Loucy (cell line): Measurements from ENCODE around the gene RPTOR.

Source experiments
- H2AFZ ChIP-seq: fragments of 200-600 bp; sonication (generic); 2 replicates; pipeline ENCODE4 v1.6.0; 2016; ENCODE audit warnings: antibody characterized with exemption, mild to moderate bottlenecking, low read length, moderate library complexity
- H3F3A ChIP-seq: fragments of 200-600 bp; 2 replicates; pipeline ENCODE4 v1.6.0; 2016; ENCODE audit warnings: antibody characterized with exemption, low read depth, mild to moderate bottlenecking
- H3K27me3 ChIP-seq: fragments of 200-600 bp; sonication (generic); 2 replicates; pipeline ENCODE4 v1.6.1; 2014; ENCODE audit warnings: low read length, mild to moderate bottlenecking; ENCODE audit not compliant: insufficient read depth, poor library complexity, severe bottlenecking
- H3K36me3 ChIP-seq: fragments of 200-600 bp; sonication (generic); 2 replicates; pipeline ENCODE4 v1.6.1; 2016; ENCODE audit warnings: low read length; ENCODE audit not compliant: insufficient read depth
- H3K4me1 ChIP-seq: fragments of 200-600 bp; sonication (generic); 2 replicates; pipeline ENCODE4 v1.5.1; 2014; ENCODE audit warnings: low read length, mild to moderate bottlenecking; ENCODE audit not compliant: insufficient read depth, poor library complexity, severe bottlenecking
- H3K4me2 ChIP-seq: fragments of 200-600 bp; sonication (generic); 2 replicates; pipeline ENCODE4 v1.6.0; 2014; ENCODE audit warnings: antibody characterized with exemption, low read length, low read depth, mild to moderate bottlenecking; ENCODE audit not compliant: poor library complexity, severe bottlenecking
- H3K4me3 ChIP-seq: fragments of 200-600 bp; sonication (generic); 2 replicates; pipeline ENCODE4 v1.5.1; 2014; ENCODE audit warnings: low read length, mild to moderate bottlenecking, mixed read lengths; ENCODE audit not compliant: poor library complexity, severe bottlenecking
- H3K79me2 ChIP-seq: fragments of 200-600 bp; sonication (generic); 2 replicates; pipeline ENCODE4 v1.6.1; 2014; ENCODE audit warnings: low read length; ENCODE audit not compliant: insufficient read depth
- H3K9ac ChIP-seq: fragments of 200-600 bp; sonication (generic); 2 replicates; pipeline ENCODE4 v1.6.0; 2014; ENCODE audit warnings: mild to moderate bottlenecking, low read depth, low read length, moderate library complexity; ENCODE audit not compliant: poor library complexity, severe bottlenecking
- H3K9me2 ChIP-seq: fragments of 200-600 bp; sonication (generic); replicated peaks from 2 replicates; pipeline ENCODE4 v1.6.1; 2016; ENCODE audit warnings: low read depth, low read length, mixed read lengths
- H3K9me3 ChIP-seq: fragments of 200-600 bp; sonication (generic); 2 replicates; pipeline ENCODE4 v1.6.1; 2014; ENCODE audit warnings: mild to moderate bottlenecking, antibody characterized with exemption, low read length, low read depth; ENCODE audit not compliant: insufficient read depth
- H4K20me1 ChIP-seq: fragments of 200-600 bp; sonication (generic); 2 replicates; pipeline ENCODE4 v1.6.0; 2014; ENCODE audit warnings: antibody characterized with exemption, low read length, mild to moderate bottlenecking; ENCODE audit not compliant: insufficient read depth, poor library complexity, severe bottlenecking
- CTCF ChIP-seq: fragments of 200-600 bp; sonication (generic); conservative IDR thresholded peaks from 2 replicates; pipeline ENCODE4 v1.5.1; 2014; ENCODE audit warnings: mild to moderate bottlenecking, antibody characterized with exemption, low read length
- EZH2phosphoT487 ChIP-seq: fragments of 200-600 bp; IDR thresholded peaks from 2 replicates; pipeline ENCODE4 v1.6.1; 2018; ENCODE audit warnings: antibody characterized with exemption, mild to moderate bottlenecking, moderate library complexity, borderline replicate concordance

Gene RPTOR

GRCh38 chr17:81015136-81015535, 470.5 kb downstream of the RPTOR start:
- TF ChIP-seq EZH2phosphoT487 (no peak), CTCF (no peak)
- H3K9me3 ChIP-seq: no peaks in the 10 kb centered on the region; the same call in 1 of the 2 replicates
- no peaks in the 10 kb centered on the region for H3K4me1 ChIP-seq
- H4K20me1 ChIP-seq: no peaks in the 10 kb centered on the region
- no peaks in the 10 kb centered on the region for H3F3A ChIP-seq
- no peak overlapping the region for H3K9ac ChIP-seq
- no peak overlapping the region for H3K4me3 ChIP-seq
- no peaks in the 10 kb centered on the region for H3K27me3 ChIP-seq
- H3K9me2 ChIP-seq: no peaks in the 10 kb centered on the region
- H3K4me2 ChIP-seq: no peak overlapping the region
- H3K36me3 ChIP-seq: no peaks in the 10 kb centered on the region
- no peak overlapping the region for H2AFZ ChIP-seq
- no peaks in the 10 kb centered on the region for H3K79me2 ChIP-seq
